H9 (cell line): ENCODE measurements around the gene BMERB1. TPM values are rescaled to one million over a fixed set of nuclear protein-coding genes. Genes with fewer than 3 reads are reported as not detected.
A peak's percentile ranks its signal among the peaks of the same experiment; 100 is the strongest.

Experiments used
- DNase-seq: peaks from one replicate; pipeline ENCODE4 v3.0.0-alpha.2; 2017
- H2AFZ ChIP-seq: one replicate; pipeline ENCODE4 v1.6.1; 2013; ENCODE audit warnings: mild to moderate bottlenecking, low read length, control low read depth, moderate library complexity
- H2AK5ac ChIP-seq: 2 replicates; pipeline ENCODE4 v1.6.1; 2013; ENCODE audit warnings: low read length, control low read depth, mixed read lengths; ENCODE audit not compliant: insufficient read length
- H2BK120ac ChIP-seq: one replicate; pipeline ENCODE4 v1.6.1; 2013; ENCODE audit warnings: low read depth, mild to moderate bottlenecking, low read length, control low read depth, inconsistent platforms; ENCODE audit not compliant: poor library complexity, severe bottlenecking
- H2BK12ac ChIP-seq: 2 replicates; pipeline ENCODE4 v1.6.1; 2013; ENCODE audit warnings: low read length, control low read depth, mixed read lengths, low read depth; ENCODE audit not compliant: insufficient read length
- H2BK15ac ChIP-seq: 2 replicates; pipeline ENCODE4 v1.6.1; 2013; ENCODE audit warnings: low read depth, low read length, control low read depth
- H2BK20ac ChIP-seq: one replicate; pipeline ENCODE4 v1.6.1; 2013; ENCODE audit warnings: low read depth, mild to moderate bottlenecking, low read length, control low read depth, inconsistent platforms; ENCODE audit not compliant: poor library complexity, severe bottlenecking
- H2BK5ac ChIP-seq: 2 replicates; pipeline ENCODE4 v1.6.1; 2013; ENCODE audit warnings: low read length, control low read depth, mixed read lengths; ENCODE audit not compliant: insufficient read length
- H3K14ac ChIP-seq: 2 replicates; pipeline ENCODE4 v1.6.1; 2013; ENCODE audit warnings: low read length, control low read depth; ENCODE audit not compliant: insufficient read depth
- H3K18ac ChIP-seq: 2 replicates; pipeline ENCODE4 v1.6.1; 2013; ENCODE audit warnings: low read depth, mild to moderate bottlenecking, mixed read lengths, low read length, control low read depth; ENCODE audit not compliant: insufficient read length
- H3K23ac ChIP-seq: 2 replicates; pipeline ENCODE4 v1.6.1; 2013; ENCODE audit warnings: low read length, control low read depth, mixed read lengths, low read depth; ENCODE audit not compliant: insufficient read length
- H3K23me2 ChIP-seq: 2 replicates; pipeline ENCODE4 v1.6.1; 2013; ENCODE audit warnings: low read depth, mild to moderate bottlenecking, mixed read lengths, low read length, control low read depth; ENCODE audit not compliant: insufficient read length, poor library complexity, severe bottlenecking
- H3K27ac ChIP-seq: 2 replicates; pipeline ENCODE4 v1.5.1; 2013; ENCODE audit warnings: low read length, control low read depth, mixed read lengths, low read depth; ENCODE audit not compliant: insufficient read length
- H3K27me3 ChIP-seq: 2 replicates; pipeline ENCODE4 v1.6.1; 2013; ENCODE audit warnings: low read length, control low read depth, inconsistent platforms; ENCODE audit not compliant: insufficient read depth
- H3K4ac ChIP-seq: 2 replicates; pipeline ENCODE4 v1.6.1; 2013; ENCODE audit warnings: low read depth, mild to moderate bottlenecking, control low read depth, inconsistent platforms, low read length, moderate library complexity
- H3K4me1 ChIP-seq: 2 replicates; pipeline ENCODE4 v1.6.1; 2013; ENCODE audit warnings: low read length, control low read depth, inconsistent platforms; ENCODE audit not compliant: insufficient read depth
- H3K4me2 ChIP-seq: 2 replicates; pipeline ENCODE4 v1.6.1; 2013; ENCODE audit warnings: low read length, control low read depth, mixed read lengths; ENCODE audit not compliant: insufficient read length, insufficient read depth
- H3K56ac ChIP-seq: 2 replicates; pipeline ENCODE4 v1.6.1; 2013; ENCODE audit warnings: low read depth, mild to moderate bottlenecking, mixed read lengths, low read length, control low read depth; ENCODE audit not compliant: insufficient read length
- H3K79me1 ChIP-seq: 2 replicates; pipeline ENCODE4 v1.6.1; 2013; ENCODE audit warnings: low read depth, mild to moderate bottlenecking, moderate library complexity, low read length, control low read depth, inconsistent platforms; ENCODE audit not compliant: insufficient read depth, poor library complexity, severe bottlenecking
- H3K79me2 ChIP-seq: 2 replicates; pipeline ENCODE4 v1.6.1; 2013; ENCODE audit warnings: low read length, control low read depth, inconsistent platforms; ENCODE audit not compliant: insufficient read depth
- H3K9ac ChIP-seq: 2 replicates; pipeline ENCODE4 v1.6.1; 2013; ENCODE audit warnings: low read length, control low read depth, mixed read lengths; ENCODE audit not compliant: insufficient read length; ENCODE audit errors: extremely low read depth
- H3K9me3 ChIP-seq: one replicate; pipeline ENCODE4 v1.6.1; 2013; ENCODE audit warnings: low read depth, low read length, inconsistent platforms; ENCODE audit not compliant: control insufficient read depth
- H3T11ph ChIP-seq: one replicate; pipeline ENCODE4 v1.6.1; 2013; ENCODE audit warnings: mild to moderate bottlenecking, low read length, control low read depth, inconsistent platforms
- H4K20me1 ChIP-seq: one replicate; pipeline ENCODE4 v1.6.1; 2013; ENCODE audit not compliant: control insufficient read depth, insufficient read length, insufficient read depth
- H4K5ac ChIP-seq: 2 replicates; pipeline ENCODE4 v1.6.1; 2013; ENCODE audit warnings: low read depth, mild to moderate bottlenecking, mixed read lengths, low read length, control low read depth; ENCODE audit not compliant: insufficient read length
- H4K8ac ChIP-seq: replicated peaks from 2 replicates; pipeline ENCODE4 v1.6.1; 2013; ENCODE audit warnings: low read length, control low read depth, mixed read lengths, low read depth; ENCODE audit not compliant: insufficient read length
- H4K91ac ChIP-seq: 2 replicates; pipeline ENCODE4 v1.6.1; 2013; ENCODE audit warnings: low read depth, mild to moderate bottlenecking, moderate library complexity, mixed read lengths, low read length, control low read depth; ENCODE audit not compliant: insufficient read length
- H3K27ac Mint-ChIP-seq, 3 experiments: 2 replicates in 2 of 3; 3 replicates in 1 of 3; pipeline ENCODE4 v1.8.0; 2020 to 2021; ENCODE audit warnings: mixed read lengths in 3 of 3, mild to moderate bottlenecking in 1 of 3, moderate library complexity in 1 of 3
- H3K27me3 Mint-ChIP-seq: 2 replicates; pipeline ENCODE4 v1.8.0; 2021; ENCODE audit warnings: low read depth, mild to moderate bottlenecking, moderate library complexity, mixed read lengths
- H3K36me3 Mint-ChIP-seq, 3 experiments: 2 replicates in 2 of 3; 3 replicates in 1 of 3; pipeline ENCODE4 v1.8.0; 2020 to 2021; ENCODE audit warnings: low read depth in 3 of 3, mixed read lengths in 3 of 3; ENCODE audit not compliant: insufficient read depth in 1 of 3
- H3K4me1 Mint-ChIP-seq, 2 experiments: 2 replicates each; pipeline ENCODE4 v1.8.0; 2020; ENCODE audit warnings: mixed read lengths in 2 of 2
- H3K4me3 Mint-ChIP-seq, 2 experiments: 2 replicates in 1 of 2; 3 replicates in 1 of 2; pipeline ENCODE4 v1.8.0; 2020 to 2021; ENCODE audit warnings: mild to moderate bottlenecking in 2 of 2, mixed read lengths in 2 of 2, moderate library complexity in 1 of 2
- H3K9me3 Mint-ChIP-seq, 2 experiments: 2 replicates in 1 of 2; 3 replicates in 1 of 2; pipeline ENCODE4 v1.8.0; 2020; ENCODE audit warnings: mild to moderate bottlenecking in 2 of 2, mixed read lengths in 2 of 2, moderate library complexity in 1 of 2
- CTCF ChIP-seq: fragments of 200-600 bp; sonication (generic); conservative IDR thresholded peaks from 3 replicates; pipeline ENCODE4 v1.8.0; 2021; ENCODE audit warnings: antibody characterized with exemption, mild to moderate bottlenecking
- WGBS: extraction: QIAGEN DNeasy Blood & Tissue Kit; methylation state at CpG from one replicate; pipeline ENCODE4 v1.1.7; 2013; ENCODE audit warnings: missing lambda C conversion rate, low lambda C conversion rate, mixed read lengths; ENCODE audit not compliant: insufficient read length; ENCODE audit errors: extremely low coverage; 5-methylcytosine and 5-hydroxymethylcytosine counted together
- total RNA-seq: library from RNA; stranded (reverse); gene quantifications from 2 replicates; pipeline ENCODE4 v1.2.1, GENCODE V29; 2021

Gene BMERB1
- total RNA-seq, 1 experiment from 2014 or later, result 19.5 TPM

GRCh38 chr16:15401972-15402371 lies 32.4 kb upstream of the BMERB1 start:
- Histone ChIP-seq H2AK5ac (no peak overlapping the region), H2BK5ac (no peak overlapping the region), H3K79me2 (no peaks in the 10 kb centered on the region), H3T11ph (no peak overlapping the region), H2BK120ac (no peak overlapping the region), H2BK15ac (no peak overlapping the region), H4K91ac (no peak overlapping the region), H4K20me1 (no peaks in the 10 kb centered on the region), H2BK20ac (no peak overlapping the region), H3K27ac (no peak overlapping the region), H3K4me2 (no peak overlapping the region), H3K18ac (no peak overlapping the region), H3K79me1 (no peaks in the 10 kb centered on the region), H2BK12ac (no peak overlapping the region), H3K14ac (no peak overlapping the region), H3K23me2 (no peaks in the 10 kb centered on the region), H4K5ac (no peak overlapping the region), H3K9me3 (no peaks in the 10 kb centered on the region), H3K4me1 (peaks cover 8% of the 10 kb centered on the region; the same call in 1 of the 2 replicates), H2AFZ (no peak overlapping the region), H3K9ac (no peak overlapping the region), H3K56ac (no peak overlapping the region), H3K23ac (no peak overlapping the region), H3K4ac (no peak overlapping the region), H4K8ac (no peak overlapping the region), H3K27me3 (no peaks in the 10 kb centered on the region)
- peak overlapping the region in 2 of 3 experiments; percentile 25 to 91; a peak in 3 of 7 replicates for H3K27ac Mint-ChIP-seq
- peaks cover 0 to 5% (median 0%) of the 10 kb centered on the region in 3 experiments; a peak in 1 of 7 replicates for H3K36me3 Mint-ChIP-seq
- no peaks in the 10 kb centered on the region for H3K27me3 Mint-ChIP-seq
- peaks cover 29 to 40% of the 10 kb centered on the region in 2 experiments for H3K4me1 Mint-ChIP-seq
- no peaks in the 10 kb centered on the region for H3K9me3 Mint-ChIP-seq
- DNase-seq, result no peak
- H3K4me3 Mint-ChIP-seq, result no peak overlapping the region; a peak in 1 of 5 replicates
- WGBS, result no CpG with 5 or more reads among the region's 3 CpGs
- no peak for TF ChIP-seq CTCF
